ENCODE data around the gene RAP1GAP. TPM values are rescaled to one million over a fixed set of nuclear protein-coding genes. Genes with fewer than 3 reads are reported as not detected.
A peak's percentile ranks its signal among the peaks of the same experiment; 100 is the strongest.

Gene RAP1GAP
- total and polyA plus RNA-seq, 9 of the 15 experiments (the other 6 are each of a cell fraction or from before 2014, with no cell fraction given), result 0.29 to 30.2 (median 19.2) TPM

DNA sequence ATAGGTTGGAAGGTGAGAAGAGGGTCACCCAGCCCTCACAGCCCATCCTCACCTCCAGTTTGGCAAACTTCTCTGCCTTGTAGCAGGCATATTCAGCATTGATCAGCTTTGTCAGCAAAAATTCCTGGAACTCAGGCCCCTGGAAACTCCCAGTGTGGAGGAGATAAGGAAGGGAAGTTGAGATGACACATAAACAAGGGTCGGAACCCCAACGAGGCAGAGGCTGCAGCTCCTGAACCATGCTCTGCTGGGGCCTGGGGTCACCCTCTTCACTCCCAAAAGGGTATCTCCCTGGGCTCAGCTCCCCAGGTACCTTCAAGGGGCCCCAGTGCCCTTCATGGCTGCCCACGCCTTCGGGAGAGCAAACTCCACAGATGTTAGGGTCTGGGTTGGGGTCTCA lies 60.4 kb downstream of the RAP1GAP start (continued):
- TF ChIP-seq, protein P1, sequence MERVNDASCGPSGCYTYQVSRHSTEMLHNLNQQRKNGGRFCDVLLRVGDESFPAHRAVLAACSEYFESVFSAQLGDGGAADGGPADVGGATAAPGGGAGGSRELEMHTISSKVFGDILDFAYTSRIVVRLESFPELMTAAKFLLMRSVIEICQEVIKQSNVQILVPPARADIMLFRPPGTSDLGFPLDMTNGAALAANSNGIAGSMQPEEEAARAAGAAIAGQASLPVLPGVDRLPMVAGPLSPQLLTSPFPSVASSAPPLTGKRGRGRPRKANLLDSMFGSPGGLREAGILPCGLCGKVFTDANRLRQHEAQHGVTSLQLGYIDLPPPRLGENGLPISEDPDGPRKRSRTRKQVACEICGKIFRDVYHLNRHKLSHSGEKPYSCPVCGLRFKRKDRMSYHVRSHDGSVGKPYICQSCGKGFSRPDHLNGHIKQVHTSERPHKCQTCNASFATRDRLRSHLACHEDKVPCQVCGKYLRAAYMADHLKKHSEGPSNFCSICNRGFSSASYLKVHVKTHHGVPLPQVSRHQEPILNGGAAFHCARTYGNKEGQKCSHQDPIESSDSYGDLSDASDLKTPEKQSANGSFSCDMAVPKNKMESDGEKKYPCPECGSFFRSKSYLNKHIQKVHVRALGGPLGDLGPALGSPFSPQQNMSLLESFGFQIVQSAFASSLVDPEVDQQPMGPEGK (CRISPR knock-in tag; IDR thresholded peaks at IDR 0.05; ENCODE audit: borderline replicate concordance), result no peak
- no peak for TF ChIP-seq HMG20B (CRISPR knock-in tag; IDR thresholded peaks at IDR 0.05)
- TF ChIP-seq ZFP1 (CRISPR knock-in tag; IDR thresholded peaks at IDR 0.05), result no peak
- peak; percentile 78 for TF ChIP-seq EP300 (IDR thresholded peaks at IDR 0.05; ENCODE audit: low read length)
- no peak for TF ChIP-seq STAT5B (CRISPR knock-in tag; IDR thresholded peaks at IDR 0.05)
- TF ChIP-seq CBFB (CRISPR knock-in tag; IDR thresholded peaks at IDR 0.05), result no peak
- no peak for TF ChIP-seq KDM2B (CRISPR knock-in tag; IDR thresholded peaks at IDR 0.05)
- peak; percentile 93 for TF ChIP-seq MAFG (tag; conservative IDR thresholded peaks at IDR 0.05)
- no peak for TF ChIP-seq PTTG1 (tag; IDR thresholded peaks at IDR 0.05; ENCODE audit: low read depth)
- TF ChIP-seq ZNF551 (CRISPR knock-in tag; IDR thresholded peaks at IDR 0.05), result no peak
- no peak for TF ChIP-seq SETDB1 (IDR thresholded peaks at IDR 0.05; ENCODE audit: low read length)
- TF ChIP-seq FOXK2 (conservative IDR thresholded peaks at IDR 0.05 in 1 of 2, IDR thresholded peaks at IDR 0.05 in 1 of 2; ENCODE audit: low read depth in 2 of 2), result peak; percentile 79 to 85
- TF ChIP-seq ATF7 (IDR thresholded peaks at IDR 0.05), result no peak
- TF ChIP-seq ZNF354B (CRISPR knock-in tag; IDR thresholded peaks at IDR 0.05), result no peak
- TF ChIP-seq, protein P2, sequence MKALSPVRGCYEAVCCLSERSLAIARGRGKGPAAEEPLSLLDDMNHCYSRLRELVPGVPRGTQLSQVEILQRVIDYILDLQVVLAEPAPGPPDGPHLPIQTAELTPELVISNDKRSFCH (CRISPR knock-in tag; IDR thresholded peaks at IDR 0.05), result no peak
- TF ChIP-seq, protein P2 (tag; IDR thresholded peaks at IDR 0.05), result peak; percentile 85
- no peak for TF ChIP-seq NR1H2 (CRISPR knock-in tag; IDR thresholded peaks at IDR 0.05)
- TF ChIP-seq, protein P3, sequence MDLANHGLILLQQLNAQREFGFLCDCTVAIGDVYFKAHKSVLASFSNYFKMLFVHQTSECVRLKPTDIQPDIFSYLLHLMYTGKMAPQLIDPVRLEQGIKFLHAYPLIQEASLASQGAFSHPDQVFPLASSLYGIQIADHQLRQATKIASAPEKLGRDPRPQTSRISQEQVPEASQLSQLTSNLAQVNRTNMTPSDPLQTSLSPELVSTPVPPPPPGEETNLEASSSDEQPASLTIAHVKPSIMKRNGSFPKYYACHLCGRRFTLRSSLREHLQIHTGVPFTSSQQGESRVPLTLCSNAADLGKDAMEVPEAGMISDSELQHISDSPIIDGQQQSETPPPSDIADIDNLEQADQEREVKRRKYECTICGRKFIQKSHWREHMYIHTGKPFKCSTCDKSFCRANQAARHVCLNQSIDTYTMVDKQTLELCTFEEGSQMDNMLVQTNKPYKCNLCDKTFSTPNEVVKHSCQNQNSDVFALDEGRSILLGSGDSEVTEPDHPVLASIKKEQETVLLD (IDR thresholded peaks at IDR 0.05), result 0 out of 2 replicates have a peak, but pooled peaks have one; percentile 48
- TF ChIP-seq SMARCB1 (IDR thresholded peaks at IDR 0.05; ENCODE audit: insufficient read length, low read depth), result peak; percentile 54
- TF ChIP-seq, protein P4, sequence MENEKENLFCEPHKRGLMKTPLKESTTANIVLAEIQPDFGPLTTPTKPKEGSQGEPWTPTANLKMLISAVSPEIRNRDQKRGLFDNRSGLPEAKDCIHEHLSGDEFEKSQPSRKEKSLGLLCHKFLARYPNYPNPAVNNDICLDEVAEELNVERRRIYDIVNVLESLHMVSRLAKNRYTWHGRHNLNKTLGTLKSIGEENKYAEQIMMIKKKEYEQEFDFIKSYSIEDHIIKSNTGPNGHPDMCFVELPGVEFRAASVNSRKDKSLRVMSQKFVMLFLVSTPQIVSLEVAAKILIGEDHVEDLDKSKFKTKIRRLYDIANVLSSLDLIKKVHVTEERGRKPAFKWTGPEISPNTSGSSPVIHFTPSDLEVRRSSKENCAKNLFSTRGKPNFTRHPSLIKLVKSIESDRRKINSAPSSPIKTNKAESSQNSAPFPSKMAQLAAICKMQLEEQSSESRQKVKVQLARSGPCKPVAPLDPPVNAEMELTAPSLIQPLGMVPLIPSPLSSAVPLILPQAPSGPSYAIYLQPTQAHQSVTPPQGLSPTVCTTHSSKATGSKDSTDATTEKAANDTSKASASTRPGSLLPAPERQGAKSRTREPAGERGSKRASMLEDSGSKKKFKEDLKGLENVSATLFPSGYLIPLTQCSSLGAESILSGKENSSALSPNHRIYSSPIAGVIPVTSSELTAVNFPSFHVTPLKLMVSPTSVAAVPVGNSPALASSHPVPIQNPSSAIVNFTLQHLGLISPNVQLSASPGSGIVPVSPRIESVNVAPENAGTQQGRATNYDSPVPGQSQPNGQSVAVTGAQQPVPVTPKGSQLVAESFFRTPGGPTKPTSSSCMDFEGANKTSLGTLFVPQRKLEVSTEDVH (IDR thresholded peaks at IDR 0.05; ENCODE audit: low read depth, partially characterized antibody), result no peak
- no peak for TF ChIP-seq SMARCA5 (IDR thresholded peaks at IDR 0.05)
- TF ChIP-seq, protein P5, sequence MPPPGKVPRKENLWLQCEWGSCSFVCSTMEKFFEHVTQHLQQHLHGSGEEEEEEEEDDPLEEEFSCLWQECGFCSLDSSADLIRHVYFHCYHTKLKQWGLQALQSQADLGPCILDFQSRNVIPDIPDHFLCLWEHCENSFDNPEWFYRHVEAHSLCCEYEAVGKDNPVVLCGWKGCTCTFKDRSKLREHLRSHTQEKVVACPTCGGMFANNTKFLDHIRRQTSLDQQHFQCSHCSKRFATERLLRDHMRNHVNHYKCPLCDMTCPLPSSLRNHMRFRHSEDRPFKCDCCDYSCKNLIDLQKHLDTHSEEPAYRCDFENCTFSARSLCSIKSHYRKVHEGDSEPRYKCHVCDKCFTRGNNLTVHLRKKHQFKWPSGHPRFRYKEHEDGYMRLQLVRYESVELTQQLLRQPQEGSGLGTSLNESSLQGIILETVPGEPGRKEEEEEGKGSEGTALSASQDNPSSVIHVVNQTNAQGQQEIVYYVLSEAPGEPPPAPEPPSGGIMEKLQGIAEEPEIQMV (tag; conservative IDR thresholded peaks at IDR 0.05; ENCODE audit: low read depth), result no peak

Data from K562 (cell line).